Measurements from ENCODE around the gene FBXW10.
A peak's percentile ranks its signal among the peaks of the same experiment; 100 is the strongest.
"Not testable (repeated sequence)": the region's sequence is repeated elsewhere in the genome, so short reads cannot be mapped to it uniquely, and the experiment has no call there.

Gene FBXW10

DNA sequence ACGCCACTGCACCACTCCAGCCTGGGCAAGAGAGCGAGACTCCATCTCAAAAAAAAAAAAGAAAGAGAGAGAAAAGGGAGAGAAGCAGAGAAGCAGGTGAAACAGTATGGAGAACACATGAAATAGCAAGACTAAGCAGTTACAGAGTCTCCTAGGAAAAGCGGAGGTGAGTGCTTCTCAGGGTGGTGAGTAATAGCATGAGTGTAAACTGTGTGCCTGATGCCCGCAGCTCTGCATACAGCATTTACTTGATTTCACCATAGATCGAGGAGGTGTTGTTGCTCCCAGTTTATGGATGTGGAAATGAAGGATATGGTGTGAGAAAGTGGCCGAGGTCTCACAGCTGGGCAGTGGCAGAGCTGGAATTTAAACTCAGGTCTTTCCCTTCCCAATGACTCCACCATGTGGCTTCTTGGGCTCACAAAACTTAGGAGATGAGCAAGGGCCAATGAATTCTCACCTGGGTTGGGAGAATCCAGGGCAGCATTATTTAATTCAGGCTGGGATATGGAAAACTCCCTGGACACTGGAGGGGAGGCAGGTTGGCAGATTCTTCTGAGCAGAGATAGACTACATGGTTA is 10.1 kb downstream of the FBXW10 start:
- DNase-seq (ENCODE audit: low read depth): not testable (repeated sequence)

GRCh38 chr17:18755969-18756368 is 12.1 kb downstream of the FBXW10 start:
- DNase-seq (ENCODE audit: low read depth): not testable (repeated sequence)

DNA sequence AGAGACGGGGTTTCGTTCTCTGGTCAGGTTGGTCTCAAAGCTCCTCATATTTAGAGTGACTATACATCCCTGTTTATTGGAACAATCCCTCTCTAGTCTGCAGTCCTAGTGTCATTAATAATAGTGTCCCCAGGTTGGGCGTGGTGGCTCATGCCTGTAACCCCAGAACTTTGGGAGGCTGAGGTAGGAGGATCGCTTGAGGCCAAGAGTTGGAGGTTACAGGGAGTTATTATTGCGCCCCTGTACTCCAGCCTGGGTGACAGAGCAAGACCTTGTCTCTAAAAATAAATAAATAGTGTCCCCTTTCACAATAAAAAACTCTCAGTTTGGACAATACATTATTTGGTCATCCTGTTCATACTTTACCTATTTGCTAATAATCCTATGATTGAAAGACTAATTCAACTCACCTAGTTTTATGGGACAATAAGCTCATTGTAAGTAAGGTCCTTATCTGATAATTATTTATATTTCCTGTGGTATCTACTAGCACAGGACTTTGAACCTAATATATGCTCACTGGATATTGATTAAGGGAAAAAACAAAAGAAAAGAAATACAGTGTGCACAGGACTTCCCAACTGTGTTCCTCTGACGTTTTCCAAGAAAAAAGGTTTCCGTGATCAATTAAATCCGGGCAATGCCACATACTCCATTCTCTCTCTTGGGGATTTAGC is 13.7 kb downstream of the FBXW10 start:
- not testable (repeated sequence) for DNase-seq (ENCODE audit: low read depth)

- not testable (repeated sequence) for DNase-seq (ENCODE audit: low read depth)
Observed at GRCh38 chr17:18758344-18758743, 14.5 kb downstream of the FBXW10 start.

DNA sequence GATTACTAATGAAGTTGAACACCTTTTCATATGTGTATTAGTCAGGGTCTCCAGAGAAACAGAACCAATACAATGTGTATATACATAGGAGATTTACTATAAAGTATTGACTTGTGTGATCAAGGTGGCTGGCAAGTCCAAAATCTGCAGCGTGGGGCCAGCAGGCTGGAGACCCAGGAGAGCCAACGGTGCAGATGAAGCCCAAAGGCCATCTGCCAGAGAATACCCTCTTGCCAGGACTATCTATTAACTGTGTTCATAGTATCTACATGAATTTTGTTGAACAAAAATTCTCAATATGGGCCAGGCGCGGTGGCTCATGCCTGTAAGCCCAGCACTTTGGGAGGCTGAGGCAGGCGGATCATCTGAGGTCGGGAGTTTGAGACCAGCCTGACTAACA is 16.4 kb downstream of the FBXW10 start:
- DNase-seq (ENCODE audit: low read depth): not testable (repeated sequence)

GRCh38 chr17:18770572-18770971 is 26.7 kb downstream of the FBXW10 start:
- not testable (repeated sequence) for DNase-seq (ENCODE audit: low read depth)

DNA sequence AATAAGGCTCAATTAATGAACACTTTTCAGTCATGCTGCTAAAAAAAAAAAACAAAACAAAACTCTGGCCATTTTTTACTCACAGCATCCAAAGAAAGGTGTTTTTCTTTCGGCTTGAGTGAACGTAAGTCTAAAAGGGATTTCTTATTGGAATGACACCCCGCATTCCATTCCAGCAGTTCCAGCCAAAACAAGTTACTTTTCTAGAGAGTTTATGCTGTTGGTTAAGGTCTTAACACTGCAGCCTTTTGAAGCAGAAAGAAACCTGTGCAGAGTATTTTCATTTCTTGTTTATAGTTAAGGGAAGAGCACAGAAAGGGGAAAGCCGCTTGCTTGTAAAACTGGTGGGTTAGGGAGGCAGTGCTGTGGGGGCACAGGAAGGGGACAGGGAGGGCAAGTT is 27.2 kb downstream of the FBXW10 start:
- not testable (repeated sequence) for DNase-seq (ENCODE audit: low read depth)

DNA sequence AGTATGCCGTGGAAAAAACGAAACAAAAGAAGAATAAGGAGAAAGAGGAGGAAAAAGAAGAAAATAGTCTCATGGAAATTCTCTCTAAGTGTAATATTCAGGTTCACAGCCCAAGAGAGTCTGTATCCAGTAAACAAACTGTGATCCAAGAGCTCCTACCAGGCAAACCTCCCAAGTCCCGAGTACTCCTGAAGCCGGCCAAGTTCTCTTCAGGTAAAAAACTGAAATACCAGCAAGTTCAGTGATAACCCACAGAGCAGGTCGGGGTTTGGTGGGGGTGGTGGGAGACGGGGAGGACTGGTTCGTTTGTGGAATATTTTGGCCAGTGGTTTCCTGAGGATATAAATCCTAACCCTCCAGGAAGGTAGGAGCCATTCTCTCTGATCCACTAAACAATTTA is 28.6 kb downstream of the FBXW10 start:
- no peak for DNase-seq (ENCODE audit: low read depth)

- DNase-seq (ENCODE audit: low read depth): peak; percentile 95
Observed at GRCh38 chr17:18780991-18781718, 37.3 kb downstream of the FBXW10 start, which contains the start of gene TVP23B. Gene TVP23B, plus strand, starts transcription at chr17:18781183. Its CDS starts 111 bp downstream, at chr17:18781294.

DNA sequence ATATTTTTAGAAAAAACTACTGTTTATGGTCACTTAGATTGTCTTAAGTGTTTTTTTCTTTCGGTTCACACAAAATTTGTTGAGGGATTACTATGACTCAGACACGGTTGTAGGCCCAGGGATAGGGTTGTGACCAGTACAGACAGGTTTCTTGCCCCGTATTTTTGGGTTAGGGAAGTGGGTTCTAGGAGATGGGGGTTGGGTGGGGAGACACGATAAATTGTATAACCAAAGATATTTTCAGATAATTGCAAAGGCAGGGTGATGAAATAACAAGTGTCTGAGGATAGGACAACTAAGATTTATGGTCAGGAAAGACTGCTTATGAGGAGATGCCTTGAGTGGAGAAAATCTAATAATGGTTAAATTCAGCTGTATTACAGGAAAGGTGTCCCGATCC is 38.0 kb downstream of the FBXW10 start:
- DNase-seq (ENCODE audit: low read depth): not testable (repeated sequence)

DNA sequence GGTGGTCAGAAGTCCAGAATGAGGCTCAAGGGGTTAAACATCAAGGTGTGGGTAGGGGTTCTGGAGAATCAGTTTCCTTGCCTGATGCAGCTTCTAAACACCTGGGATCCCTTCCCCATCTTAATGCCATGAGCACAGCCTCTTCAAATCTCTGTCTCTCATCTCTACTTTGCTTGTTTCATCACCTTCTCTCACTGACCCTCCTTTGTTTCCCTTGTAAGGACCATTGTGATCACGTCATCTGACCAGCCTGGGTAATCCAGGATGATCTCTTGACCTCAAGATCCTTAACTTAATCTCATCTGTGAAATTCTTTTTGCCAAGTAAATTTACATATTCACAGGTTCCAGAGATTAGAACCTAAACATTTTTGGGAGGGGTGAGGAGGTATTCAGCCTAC is 42.1 kb downstream of the FBXW10 start:
- not testable (repeated sequence) for DNase-seq (ENCODE audit: low read depth)

- DNase-seq (ENCODE audit: low read depth): not testable (repeated sequence)
Observed at GRCh38 chr17:18786890-18787289, 43.0 kb downstream of the FBXW10 start.

DNA sequence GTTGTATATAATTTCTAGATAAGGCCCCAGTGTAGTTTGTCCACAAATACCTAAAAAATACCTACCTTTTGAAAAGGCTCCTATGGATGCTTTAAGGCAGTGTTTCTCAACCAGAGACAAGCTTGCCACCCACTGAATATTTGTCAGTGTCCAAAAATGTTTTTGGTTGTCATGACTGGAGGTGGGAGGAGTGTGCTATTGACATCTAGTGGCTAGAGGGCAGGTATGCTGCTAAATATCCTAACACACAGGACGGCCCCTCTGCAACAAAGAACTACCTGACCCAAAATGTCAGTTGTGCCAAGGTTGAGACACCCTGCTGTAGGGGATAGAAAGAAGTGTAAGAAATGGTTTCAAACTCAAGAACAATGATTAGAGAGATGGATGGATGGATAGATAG is 47.5 kb downstream of the FBXW10 start:
- DNase-seq (ENCODE audit: low read depth): not testable (repeated sequence)

GRCh38 chr17:18794841-18795240 is 51.0 kb downstream of the FBXW10 start:
- DNase-seq (ENCODE audit: low read depth): not testable (repeated sequence)

DNA sequence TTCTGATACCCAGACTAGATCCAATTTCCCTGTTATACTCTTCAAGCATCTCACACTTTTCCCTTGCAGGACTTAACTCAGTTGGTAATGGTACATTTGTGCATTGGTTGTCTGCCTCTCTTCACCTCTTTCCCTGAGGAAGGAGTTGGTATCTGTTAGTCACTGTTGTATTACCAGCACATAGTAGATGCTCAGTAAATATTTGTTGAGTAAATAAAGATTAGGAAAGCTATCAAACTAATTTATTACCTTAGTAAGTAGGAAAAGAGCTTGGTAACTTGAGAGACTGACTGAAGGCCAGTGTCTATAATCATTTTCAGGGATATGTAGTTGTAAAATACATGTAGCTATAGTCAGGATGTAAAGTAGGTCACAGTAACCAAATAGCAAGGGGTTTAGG is 53.0 kb downstream of the FBXW10 start:
- DNase-seq (ENCODE audit: low read depth): not testable (repeated sequence)

DNA sequence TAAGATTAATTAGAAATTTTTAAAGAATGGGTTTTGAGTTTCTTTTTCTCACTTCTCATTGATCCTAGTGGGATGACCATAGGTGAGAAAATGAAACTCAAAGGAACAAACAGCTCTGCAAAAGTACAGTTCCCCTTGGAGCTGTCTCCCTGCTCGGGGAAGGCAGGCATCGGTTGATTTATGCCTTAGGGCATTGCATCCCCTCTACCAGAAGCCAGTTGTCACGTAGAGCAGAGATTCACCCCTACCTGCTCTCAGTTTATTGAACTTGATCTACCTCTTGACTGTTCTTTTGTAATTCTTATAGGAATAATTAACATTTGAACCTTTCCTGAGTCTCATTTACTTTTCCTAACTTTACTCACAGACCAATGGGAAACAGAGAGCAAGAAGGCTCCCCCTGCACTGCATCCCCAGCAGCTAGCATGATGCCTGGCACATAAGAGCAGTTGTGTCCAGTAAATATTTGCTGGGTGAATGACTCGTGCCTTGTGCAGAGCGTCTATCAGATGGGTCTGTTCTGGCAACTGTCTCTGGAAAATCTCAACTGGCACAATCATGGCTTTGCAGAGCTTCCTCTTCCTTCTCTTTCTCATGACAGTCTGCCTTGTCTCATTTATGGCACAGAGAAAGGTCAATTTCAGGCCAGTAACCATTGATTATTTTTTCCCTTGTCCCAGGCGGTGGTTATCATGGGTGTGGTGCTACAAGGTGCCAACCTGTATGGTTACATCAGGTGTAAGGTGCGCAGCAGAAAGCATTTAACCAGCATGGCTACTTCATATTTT is 59.8 kb downstream of the FBXW10 start:
- not testable (repeated sequence) for DNase-seq (ENCODE audit: low read depth)

GRCh38 chr17:18815924-18816323 is 72.1 kb downstream of the FBXW10 start:
- not testable (repeated sequence) for DNase-seq (ENCODE audit: low read depth)

GRCh38 chr17:18816489-18817371 is 72.9 kb downstream of the FBXW10 start:
- not testable (repeated sequence) for DNase-seq (ENCODE audit: low read depth)

DNA sequence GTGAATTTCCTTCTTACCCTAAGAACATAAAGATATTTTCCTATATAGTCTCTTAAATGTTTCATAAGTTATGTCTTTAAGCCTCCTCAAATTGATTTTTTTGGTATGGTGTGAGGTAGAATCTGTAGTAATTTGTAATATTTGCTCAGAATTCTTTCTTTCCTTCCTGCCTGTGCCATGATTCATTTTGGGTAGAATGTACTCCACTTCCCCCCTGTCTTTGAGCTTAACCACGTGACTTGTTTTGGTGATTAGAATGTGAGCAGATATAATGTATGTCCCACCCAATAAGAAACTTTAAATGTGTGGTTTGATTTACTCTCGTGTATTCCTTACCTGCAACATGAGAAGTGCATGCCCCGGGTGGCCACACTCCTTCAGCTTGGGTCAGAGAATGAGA is 77.6 kb downstream of the FBXW10 start:
- DNase-seq (ENCODE audit: low read depth): not testable (repeated sequence)

DNA sequence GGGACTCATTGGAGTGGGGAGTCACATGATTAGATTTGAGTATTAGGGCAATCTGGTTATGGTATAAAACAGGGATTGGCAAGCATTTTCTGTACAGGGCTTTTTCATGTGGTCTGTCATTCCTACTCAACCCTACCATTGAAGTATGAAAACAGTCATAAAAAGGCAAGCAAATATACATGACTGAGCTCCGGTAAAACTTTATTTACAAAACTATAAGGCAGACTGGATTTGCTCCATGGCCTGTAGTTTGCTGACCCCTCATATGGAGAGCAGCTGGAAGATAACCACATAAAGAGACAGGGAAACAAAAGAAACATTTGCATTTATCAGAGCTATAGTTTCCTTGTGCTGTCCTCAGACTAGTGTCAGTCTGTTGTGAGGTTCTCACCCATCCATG is 83.8 kb downstream of the FBXW10 start:
- not testable (repeated sequence) for DNase-seq (ENCODE audit: low read depth)

Measured in activated T-helper 9 cell treated with anti-CD3 and anti-CD28 coated beads, Interleukin-2, amount 50 U/mL, for 16 hours (primary cell).